Small intestine (tissue), 7 donors: ENCODE data around the gene MGAT3. TPM values are rescaled to one million over a fixed set of nuclear protein-coding genes. Genes with fewer than 3 reads are reported as not detected.
A peak's percentile ranks its signal among the peaks of the same experiment; 100 is the strongest.

Experiments used
- DNase-seq, 2 donors: peaks; one replicate each; pipeline versions ENCODE4 v3.0.0 to v3.0.0-alpha.2; 2013
- FAIRE-seq: peaks from 2 replicates; lab custom pipeline; 2012; peaks lifted over from hg19 to GRCh38; lab: Jason Lieb, UNC
- H3K27ac ChIP-seq, 3 donors: one replicate each; pipeline ENCODE4 v1.5.1; 2013; ENCODE audit warnings: low read length in 2 of 3, mild to moderate bottlenecking in 2 of 3, control low read depth in 1 of 3, inconsistent platforms in 1 of 3, low read depth in 1 of 3, moderate library complexity in 1 of 3
- H3K27me3 ChIP-seq, 3 donors: one replicate each; pipeline ENCODE4 v1.6.1; 2013; ENCODE audit warnings: low read length in 3 of 3, inconsistent platforms in 1 of 3; ENCODE audit not compliant: control insufficient read depth in 3 of 3, insufficient read depth in 3 of 3
- H3K36me3 ChIP-seq, 3 donors: one replicate each; pipeline ENCODE4 v1.6.1; 2013; ENCODE audit warnings: low read length in 3 of 3, inconsistent platforms in 1 of 3, low read depth in 1 of 3, mild to moderate bottlenecking in 1 of 3, moderate library complexity in 1 of 3; ENCODE audit not compliant: control insufficient read depth in 3 of 3, insufficient read depth in 2 of 3
- H3K4me1 ChIP-seq, 3 donors: one replicate each; pipeline ENCODE4 v1.6.1; 2013; ENCODE audit warnings: low read length in 2 of 3, inconsistent platforms in 1 of 3, low read depth in 1 of 3, mild to moderate bottlenecking in 1 of 3, moderate library complexity in 1 of 3; ENCODE audit not compliant: control insufficient read depth in 3 of 3, insufficient read depth in 2 of 3
- H3K4me3 ChIP-seq, 3 donors: one replicate each; pipeline ENCODE4 v1.5.1; 2013; ENCODE audit warnings: low read length in 3 of 3, control low read depth in 1 of 3, inconsistent platforms in 1 of 3, low read depth in 1 of 3, mild to moderate bottlenecking in 1 of 3, moderate library complexity in 1 of 3
- H3K9me3 ChIP-seq, 2 donors: one replicate each; pipeline ENCODE4 v1.6.1; 2013; ENCODE audit warnings: low read depth in 1 of 2, low read length in 1 of 2; ENCODE audit not compliant: control insufficient read depth in 2 of 2, insufficient read depth in 1 of 2
- WGBS, 3 donors: extraction: QIAGEN DNeasy Blood & Tissue Kit; methylation state at CpG; one replicate each; pipeline ENCODE4 v1.1.7; 2013; 5-methylcytosine and 5-hydroxymethylcytosine counted together
- polyA plus RNA-seq, 4 donors: library from polyadenylated mRNA; stranded (reverse) in 3 of 4; unstranded in 1 of 4; fragments of 200-250 nt in 3 of 4; fragments of 120-200 nt in 1 of 4; gene quantifications; one replicate each; pipeline versions ENCODE4 v1.2.1 to v1.2.3, GENCODE V29; 2013
- donor health status: healthy with polysubstance abuse.
- donor health status: control.
- donor health status: control.
- donor health status: Bipolar disorder and iron deficiency.
- donor health status: healthy.

Gene MGAT3
- polyA plus RNA-seq, 4 donors: 11.1 to 30.1 (median 17.2) TPM

DNA sequence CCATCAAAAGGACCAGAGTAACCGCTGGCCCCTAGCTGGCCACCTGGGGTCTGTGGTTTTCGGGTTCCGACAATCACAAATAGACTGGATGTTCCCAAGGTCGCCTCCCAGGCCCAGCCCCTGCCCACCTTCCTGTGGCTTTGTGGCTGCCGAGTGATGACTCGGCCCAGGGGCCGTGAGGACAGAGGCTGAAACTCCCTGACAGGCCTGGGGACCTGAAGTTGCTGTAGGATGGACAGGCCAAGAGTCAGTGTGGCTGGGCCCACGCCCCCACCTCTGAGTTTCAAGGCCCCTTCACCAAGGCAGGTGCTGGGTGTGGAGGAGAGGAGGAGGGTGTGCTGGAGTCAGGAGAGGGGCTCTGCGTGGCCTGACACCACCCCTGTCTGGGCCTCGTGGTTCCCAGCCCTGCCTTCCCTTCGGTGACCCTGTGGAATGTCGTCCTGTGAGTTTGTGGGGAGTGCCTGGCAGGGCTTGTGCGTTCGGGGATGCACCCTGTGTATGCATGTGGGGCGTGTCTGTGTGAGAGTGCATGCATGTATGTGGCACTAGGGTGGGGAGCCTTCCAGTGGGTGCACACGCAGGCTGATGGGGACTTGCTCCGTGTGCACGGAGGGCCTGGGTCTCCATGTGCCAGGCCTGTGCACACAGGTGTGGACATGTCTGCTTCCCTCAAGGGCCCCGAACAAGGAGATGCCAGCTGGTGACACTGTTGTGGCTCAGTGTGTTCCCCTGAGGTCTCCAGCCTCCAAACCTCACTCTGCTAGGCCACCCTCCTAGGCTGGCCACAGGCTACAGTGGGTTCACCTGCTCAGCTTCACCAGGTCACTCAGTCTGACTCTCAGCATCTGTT, 8.4 kb upstream of the MGAT3 start:
- Histone ChIP-seq H3K27ac (peak overlapping the region in 2 of 3 donors; percentile 43 to 45), H3K27me3 (no peaks in the 10 kb centered on the region), H3K4me1 (peaks cover 0 to 61% (median 3%) of the 10 kb centered on the region in 3 donors), H3K9me3 (no peaks in the 10 kb centered on the region), H3K36me3 (no peaks in the 10 kb centered on the region), H3K4me3 (no peak overlapping the region)
- peak; percentile 49 to 83 for DNase-seq
- 63 to 74% (median 73%) methylated on average over 19 of the region's 19 CpGs for WGBS, 3 donors
- FAIRE-seq: no peak

DNA sequence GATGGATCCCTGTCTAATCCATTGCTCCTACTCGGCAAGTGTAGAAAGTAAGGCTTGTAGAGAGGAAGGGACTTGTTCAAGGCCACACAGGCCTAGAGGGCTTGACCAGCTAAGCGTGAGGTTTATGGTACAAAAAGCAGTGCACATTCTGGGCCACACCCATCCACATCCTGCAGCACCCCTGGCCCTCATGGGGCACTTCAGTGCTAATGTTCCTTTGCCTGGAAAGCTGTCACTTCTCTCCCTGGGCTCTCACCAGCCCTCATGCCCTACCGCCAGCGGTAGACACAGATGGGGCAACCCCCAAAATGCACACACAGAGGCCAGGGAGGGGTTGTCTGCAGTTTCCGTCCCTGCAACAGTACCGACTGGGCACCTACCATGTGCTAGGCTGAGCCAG, 7.1 kb upstream of the MGAT3 start:
- FAIRE-seq (no peak), DNase-seq (no peak)
- H3K27me3 ChIP-seq: no peaks in the 10 kb centered on the region
- H3K27ac ChIP-seq: no peak overlapping the region
- no peaks in the 10 kb centered on the region for H3K36me3 ChIP-seq
- H3K9me3 ChIP-seq: no peaks in the 10 kb centered on the region
- no peak overlapping the region for H3K4me3 ChIP-seq
- 81 to 86% (median 82%) methylated on average over 6 of the region's 6 CpGs for WGBS, 3 donors
- H3K4me1 ChIP-seq: peaks cover 0 to 58% (median 7%) of the 10 kb centered on the region in 3 donors

DNA sequence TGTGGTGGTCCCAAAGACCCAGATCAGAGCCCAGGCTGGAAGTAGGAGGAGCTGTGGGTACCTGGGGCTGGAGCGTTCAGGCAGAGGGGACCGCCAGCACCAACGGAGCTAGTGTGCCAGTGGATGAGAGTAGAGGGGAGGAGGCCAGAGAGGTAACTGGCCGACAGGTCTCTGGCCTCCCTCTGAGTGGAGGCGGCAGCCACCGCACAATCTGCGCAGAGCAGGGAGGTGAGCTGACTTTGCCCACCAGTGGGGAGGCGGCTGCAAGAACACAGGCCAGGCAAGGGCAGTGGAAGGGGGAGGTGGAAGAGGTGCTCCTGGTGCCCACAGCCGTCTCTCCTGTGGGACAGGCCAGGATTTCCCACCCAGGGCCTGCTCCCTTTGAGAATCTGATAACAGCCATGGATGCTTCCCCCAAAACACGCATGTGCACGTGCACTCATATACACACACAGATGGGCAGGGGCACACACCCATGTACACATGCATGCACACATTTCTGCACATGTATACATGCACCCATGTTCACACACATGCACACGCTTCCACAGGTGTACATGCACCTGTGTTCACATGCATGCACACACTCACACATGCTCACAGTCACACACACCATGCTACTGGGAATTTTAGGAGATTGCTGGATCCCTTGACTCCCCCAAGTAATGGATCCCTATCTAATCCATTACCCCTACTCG, 6.4 kb upstream of the MGAT3 start:
- WGBS, 3 donors: 95 to 96% (median 96%) methylated on average over 13 of the region's 13 CpGs
- Histone ChIP-seq H3K27ac (no peak overlapping the region), H3K4me1 (peaks cover 0 to 55% (median 7%) of the 10 kb centered on the region in 3 donors), H3K4me3 (no peak overlapping the region), H3K36me3 (no peaks in the 10 kb centered on the region), H3K9me3 (no peaks in the 10 kb centered on the region), H3K27me3 (no peaks in the 10 kb centered on the region)
- DNase-seq: no peak
- FAIRE-seq: no peak

DNA sequence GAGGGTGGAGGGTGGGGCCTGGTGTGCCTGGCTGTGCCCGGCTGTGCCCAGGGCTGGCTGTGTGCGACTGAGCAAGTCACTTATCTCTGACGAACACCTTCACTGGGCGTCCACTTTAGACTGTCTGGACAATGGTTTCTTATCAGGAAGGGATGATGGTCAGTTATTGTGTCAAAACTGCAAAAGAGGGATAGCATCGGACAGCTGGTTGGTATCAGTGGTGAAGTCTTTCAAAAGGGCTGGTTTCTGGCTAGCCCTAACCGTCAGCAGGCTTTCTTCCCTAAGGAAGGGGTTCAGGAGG, 4.1 kb upstream of the MGAT3 start:
- Histone ChIP-seq H3K27me3 (peaks cover 0 to 5% (median 3%) of the 10 kb centered on the region in 3 donors), H3K9me3 (no peaks in the 10 kb centered on the region), H3K4me1 (peaks cover 0 to 36% (median 4%) of the 10 kb centered on the region in 3 donors), H3K27ac (no peak overlapping the region), H3K4me3 (no peak overlapping the region), H3K36me3 (no peaks in the 10 kb centered on the region)
- FAIRE-seq (no peak), DNase-seq (no peak)
- WGBS, 3 donors: 70 to 78% (median 76%) methylated on average over 6 of the region's 6 CpGs

DNA sequence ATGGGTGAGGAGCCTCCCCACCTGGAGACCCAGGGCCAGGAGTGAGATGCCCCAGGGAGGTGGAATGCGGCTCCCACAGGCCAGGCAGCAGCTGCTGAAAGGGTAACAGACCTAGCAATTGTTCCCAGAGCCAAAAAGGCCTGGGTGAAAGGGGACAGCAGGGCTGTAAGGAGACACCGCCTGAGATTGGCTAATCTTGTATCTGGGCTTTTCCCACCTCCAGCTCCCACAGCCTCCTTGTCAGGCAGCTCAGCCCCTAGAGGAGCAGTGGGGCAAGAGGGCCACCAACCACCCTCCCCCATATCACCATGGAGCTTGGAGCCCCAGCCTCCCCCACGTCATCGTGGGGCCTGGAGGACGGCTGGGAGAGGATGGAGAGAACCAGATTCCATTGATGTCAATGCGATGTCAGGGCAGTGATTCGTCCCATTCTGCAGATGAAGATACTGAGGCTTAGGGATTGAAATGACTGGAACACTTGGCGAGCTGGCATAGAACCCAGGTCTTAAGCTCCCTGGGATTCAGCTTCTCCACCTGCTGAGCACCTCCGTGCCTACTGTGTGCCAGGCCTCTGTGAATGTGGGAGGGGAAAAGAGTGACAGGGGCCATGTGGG, 2.9 kb upstream of the MGAT3 start:
- peaks cover 0 to 16% (median 3%) of the 10 kb centered on the region in 3 donors for H3K27me3 ChIP-seq
- H3K4me1 ChIP-seq: peaks cover 0 to 34% (median 4%) of the 10 kb centered on the region in 3 donors
- H3K9me3 ChIP-seq: no peaks in the 10 kb centered on the region
- no peak for FAIRE-seq
- no peaks in the 10 kb centered on the region for H3K36me3 ChIP-seq
- no peak overlapping the region for H3K4me3 ChIP-seq
- 73 to 79% (median 75%) methylated on average over 9 of the region's 9 CpGs for WGBS, 3 donors
- peak overlapping the region in 1 of 3 donors; percentile 63 for H3K27ac ChIP-seq
- DNase-seq: no peak

DNA sequence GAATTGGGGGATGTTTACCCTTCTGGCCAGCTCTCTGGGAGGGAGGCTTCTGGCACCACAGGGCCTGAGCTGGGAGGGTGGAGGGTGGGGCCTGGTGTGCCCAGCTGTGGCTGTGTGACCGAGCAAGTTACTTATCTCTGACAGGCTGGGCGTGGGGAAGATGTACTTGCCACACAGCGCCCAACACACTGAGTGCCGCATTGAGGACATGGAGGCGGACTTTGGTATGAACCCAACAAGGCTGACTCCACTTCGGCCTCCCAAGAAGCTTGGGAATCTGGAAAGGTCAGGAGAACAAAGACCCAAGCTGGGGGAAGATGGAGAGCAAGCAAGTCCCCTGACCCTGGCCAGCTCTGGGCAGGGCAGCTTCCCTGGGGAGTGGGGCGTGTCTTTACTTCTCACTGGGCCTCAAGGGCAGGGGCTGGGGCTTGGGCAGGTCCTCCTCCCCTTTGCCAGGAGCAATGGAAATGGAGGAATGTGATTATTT, 2.4 kb upstream of the MGAT3 start:
- no peak for FAIRE-seq
- H3K27ac ChIP-seq: peak overlapping the region in 1 of 3 donors; percentile 63

DNA sequence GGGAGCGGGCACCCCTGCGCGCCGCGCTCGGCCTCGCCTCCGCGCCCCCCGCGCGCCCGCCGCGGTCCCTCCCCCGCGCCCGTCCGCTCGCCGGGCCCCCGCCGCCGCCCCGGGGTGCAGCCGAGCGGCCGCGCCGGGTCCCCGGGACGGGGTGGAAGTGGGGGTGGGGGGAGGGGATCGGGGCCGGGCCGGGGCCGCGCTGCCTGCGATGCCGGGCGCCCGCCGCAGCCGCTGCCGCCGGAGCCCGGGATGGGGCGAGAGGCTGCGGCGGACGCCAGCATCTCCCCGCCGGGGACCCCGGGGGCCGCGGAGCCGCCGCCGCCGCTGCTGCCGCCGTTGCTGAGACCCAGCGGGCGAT, 365 bp downstream of the MGAT3 start:
- FAIRE-seq (no peak), DNase-seq (no peak)
- peaks cover 0 to 22% (median 4%) of the 10 kb centered on the region in 3 donors for H3K4me1 ChIP-seq
- H3K27ac ChIP-seq: no peak overlapping the region
- peak overlapping the region in 1 of 3 donors; percentile 49 for H3K4me3 ChIP-seq
- peaks cover 0 to 17% (median 3%) of the 10 kb centered on the region in 3 donors for H3K27me3 ChIP-seq
- H3K9me3 ChIP-seq: no peaks in the 10 kb centered on the region
- WGBS, 3 donors: 0 to 1% (median 0%) methylated on average over 13 to 63 of the region's 63 CpGs
- H3K36me3 ChIP-seq: no peaks in the 10 kb centered on the region

More for the DNA sequence above, 2.4 kb upstream of the MGAT3 start:
- peak; percentile 78 to 95 for DNase-seq
- Histone ChIP-seq H3K9me3 (no peaks in the 10 kb centered on the region), H3K36me3 (no peaks in the 10 kb centered on the region), H3K4me3 (no peak overlapping the region), H3K27me3 (peaks cover 0 to 17% (median 3%) of the 10 kb centered on the region in 3 donors), H3K4me1 (peaks cover 0 to 29% (median 4%) of the 10 kb centered on the region in 3 donors)
- WGBS, 3 donors: 10 to 57% (median 39%) methylated on average over 7 of the region's 7 CpGs
